GM10248 (cell line): Measurements from ENCODE around the gene MIER1.
"Not testable (repeated sequence)": the region's sequence is repeated elsewhere in the genome, so short reads cannot be mapped to it uniquely, and the experiment has no call there.

Experiments used
- CTCF ChIA-PET: fragments of 300-600 bp; sonication (Branson Sonifier 250); formaldehyde crosslinking; extraction: SDS; loops from one replicate; lab custom pipeline; 2021; ENCODE audit warnings: antibody characterized with exemption; lab: Yijun Ruan, JAX
- POLR2A ChIA-PET: fragments of 350-650 bp; sonication (Branson Sonifier 250); formaldehyde crosslinking; extraction: SDS; loops from one replicate; lab custom pipeline; 2020; ENCODE audit warnings: antibody characterized with exemption; lab: Yijun Ruan, JAX
- DNase-seq: peaks from one replicate; pipeline ENCODE4 v3.0.0; 2012; ENCODE audit errors: extremely low spot score
- TF ChIP-seq, protein P1 (sequence below): IDR thresholded peaks from 2 replicates; pipeline ENCODE4 v1.5.1; 2012; ENCODE audit warnings: mild to moderate bottlenecking, low read depth; ENCODE audit errors: extremely low read depth, missing control alignments, control extremely low read depth

Gene MIER1

DNA sequence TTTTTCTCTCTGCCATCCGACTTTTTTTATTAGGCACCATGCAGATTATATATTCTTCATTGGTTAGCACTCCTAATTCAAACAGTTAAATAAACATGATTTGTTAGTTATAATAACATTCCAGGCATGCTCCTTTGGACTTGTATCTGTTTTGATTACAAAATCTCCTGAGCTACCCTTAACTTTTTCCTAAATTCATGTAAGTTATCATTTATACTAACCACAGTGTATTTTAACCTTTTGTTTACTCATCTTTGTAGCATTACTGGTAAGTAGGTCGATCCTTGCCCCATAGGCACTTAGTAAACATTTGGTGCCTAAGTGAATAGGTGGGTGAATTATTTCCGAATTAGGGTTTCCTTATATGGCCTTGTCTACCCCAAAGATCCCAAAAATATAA is 43.8 kb downstream of the MIER1 start:
- TF ChIP-seq, protein P1, sequence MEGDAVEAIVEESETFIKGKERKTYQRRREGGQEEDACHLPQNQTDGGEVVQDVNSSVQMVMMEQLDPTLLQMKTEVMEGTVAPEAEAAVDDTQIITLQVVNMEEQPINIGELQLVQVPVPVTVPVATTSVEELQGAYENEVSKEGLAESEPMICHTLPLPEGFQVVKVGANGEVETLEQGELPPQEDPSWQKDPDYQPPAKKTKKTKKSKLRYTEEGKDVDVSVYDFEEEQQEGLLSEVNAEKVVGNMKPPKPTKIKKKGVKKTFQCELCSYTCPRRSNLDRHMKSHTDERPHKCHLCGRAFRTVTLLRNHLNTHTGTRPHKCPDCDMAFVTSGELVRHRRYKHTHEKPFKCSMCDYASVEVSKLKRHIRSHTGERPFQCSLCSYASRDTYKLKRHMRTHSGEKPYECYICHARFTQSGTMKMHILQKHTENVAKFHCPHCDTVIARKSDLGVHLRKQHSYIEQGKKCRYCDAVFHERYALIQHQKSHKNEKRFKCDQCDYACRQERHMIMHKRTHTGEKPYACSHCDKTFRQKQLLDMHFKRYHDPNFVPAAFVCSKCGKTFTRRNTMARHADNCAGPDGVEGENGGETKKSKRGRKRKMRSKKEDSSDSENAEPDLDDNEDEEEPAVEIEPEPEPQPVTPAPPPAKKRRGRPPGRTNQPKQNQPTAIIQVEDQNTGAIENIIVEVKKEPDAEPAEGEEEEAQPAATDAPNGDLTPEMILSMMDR: no peak
- POLR2A ChIA-PET: no interaction called here
- DNase-seq: no peak
- CTCF ChIA-PET: no interaction called here

DNA sequence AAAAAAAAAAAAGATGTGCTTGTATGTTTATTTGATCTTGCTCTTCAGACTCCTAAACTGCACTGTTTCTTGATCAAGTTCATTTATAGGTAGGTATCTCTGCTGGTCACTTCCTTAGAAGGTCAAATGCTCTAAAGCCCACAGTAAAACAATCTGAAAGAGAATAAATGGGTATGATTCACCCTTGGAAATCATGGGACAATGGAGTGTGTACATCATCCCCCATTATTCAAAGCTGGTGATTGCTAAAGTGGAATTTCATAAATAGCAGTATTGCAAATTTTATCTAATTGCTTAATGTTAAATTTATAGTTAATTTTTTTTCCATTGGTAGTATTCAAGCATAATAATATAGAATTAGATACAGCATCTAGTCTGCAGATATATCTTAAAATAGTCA is 53.4 kb downstream of the MIER1 start:
- TF ChIP-seq, protein P1: no peak
- ChIA-PET POLR2A (no interaction called here), CTCF (interaction anchor here (1.1 to 1.6 kb wide), 6 partner anchors 11 to 236 kb away, joined by 3 to 7 read pairs (median 3); no protein-coding TSS in a partner anchor)
- DNase-seq: no peak

DNA sequence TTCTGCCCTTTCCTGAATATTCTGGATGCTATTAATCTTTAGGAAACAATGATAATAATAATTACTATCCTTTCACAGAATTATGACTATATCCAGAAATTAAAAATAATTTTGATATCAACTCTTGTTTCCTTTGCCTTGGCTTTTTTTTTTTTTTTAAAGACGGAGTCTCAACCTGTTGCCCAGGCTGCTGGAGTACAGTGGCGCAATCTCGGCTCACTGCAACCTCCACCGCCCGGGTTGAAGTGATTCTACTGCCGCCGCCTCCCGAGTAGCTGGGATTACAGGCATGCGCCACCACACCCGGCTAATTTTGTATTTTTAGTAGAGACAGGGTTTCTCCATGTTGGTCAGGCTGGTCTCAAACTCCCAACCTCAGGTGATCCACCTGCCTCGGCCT is 54.8 kb downstream of the MIER1 start:
- DNase-seq, POLR2A ChIA-PET: not testable (repeated sequence)

DNA sequence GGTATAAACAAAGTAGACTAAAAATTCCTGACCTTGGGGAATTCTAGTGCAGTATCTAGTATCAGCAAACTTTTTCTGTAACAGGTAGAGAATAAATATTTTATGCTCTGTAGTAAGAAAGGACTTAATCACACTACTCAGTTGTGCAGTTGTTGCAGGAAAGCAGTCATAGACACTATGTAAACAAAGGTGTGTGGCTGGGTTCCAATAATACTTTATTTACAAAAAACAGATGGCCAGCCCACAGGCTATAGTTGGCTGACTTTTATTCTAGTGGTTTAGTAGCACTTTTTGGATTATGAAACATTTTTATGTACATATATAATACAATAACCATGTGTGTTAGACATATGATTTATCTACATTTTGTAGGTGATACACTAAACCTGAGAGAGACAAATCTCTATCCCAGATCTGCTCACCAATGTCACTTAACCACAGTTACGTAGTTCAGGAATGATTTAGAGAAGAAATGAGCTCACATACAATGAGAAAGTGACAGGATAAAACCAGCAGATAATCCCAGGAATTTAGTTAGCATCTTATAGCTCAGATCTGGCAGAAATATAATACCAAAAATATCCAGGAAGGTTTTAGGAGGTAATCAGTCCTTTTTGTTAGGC is 56.1 kb downstream of the MIER1 start:
- DNase-seq: no peak
- ChIA-PET POLR2A (no interaction called here), CTCF (interaction anchor here (0.8 to 2.3 kb wide), 7 partner anchors 9 to 520 kb away, joined by 3 to 7 read pairs (median 3); no protein-coding TSS in a partner anchor)
- TF ChIP-seq, protein P1: no peak

More for the DNA sequence above, 54.8 kb downstream of the MIER1 start:
- CTCF ChIA-PET: interaction anchor here (0.8 to 2.3 kb wide), 5 partner anchors 10 to 68 kb away, joined by 3 to 7 read pairs (median 4); no protein-coding TSS in a partner anchor

DNA sequence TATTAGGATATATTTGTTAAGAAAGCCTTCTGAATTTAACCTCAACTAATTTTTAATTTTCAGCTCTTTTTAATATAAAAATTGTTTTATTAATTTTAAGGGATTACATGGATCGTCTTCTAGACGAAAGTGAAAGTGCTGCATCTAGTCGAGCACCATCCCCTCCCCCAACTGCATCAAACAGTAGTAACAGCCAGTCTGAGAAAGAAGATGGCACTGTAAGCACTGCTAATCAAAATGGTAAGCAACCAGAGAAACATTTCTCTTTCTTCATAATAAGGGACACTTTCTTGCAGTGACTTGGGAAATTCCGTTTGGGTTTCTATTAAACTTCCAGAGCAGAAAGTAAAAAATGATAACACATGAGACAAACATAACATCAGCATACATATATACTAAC is 56.9 kb downstream of the MIER1 start:
- no peak for DNase-seq
- ChIA-PET POLR2A (no interaction called here), CTCF (interaction anchor here (0.8 to 2.3 kb wide), 7 partner anchors 8 to 519 kb away, joined by 3 to 7 read pairs (median 3); no protein-coding TSS in a partner anchor)
- TF ChIP-seq, protein P1: no peak

DNA sequence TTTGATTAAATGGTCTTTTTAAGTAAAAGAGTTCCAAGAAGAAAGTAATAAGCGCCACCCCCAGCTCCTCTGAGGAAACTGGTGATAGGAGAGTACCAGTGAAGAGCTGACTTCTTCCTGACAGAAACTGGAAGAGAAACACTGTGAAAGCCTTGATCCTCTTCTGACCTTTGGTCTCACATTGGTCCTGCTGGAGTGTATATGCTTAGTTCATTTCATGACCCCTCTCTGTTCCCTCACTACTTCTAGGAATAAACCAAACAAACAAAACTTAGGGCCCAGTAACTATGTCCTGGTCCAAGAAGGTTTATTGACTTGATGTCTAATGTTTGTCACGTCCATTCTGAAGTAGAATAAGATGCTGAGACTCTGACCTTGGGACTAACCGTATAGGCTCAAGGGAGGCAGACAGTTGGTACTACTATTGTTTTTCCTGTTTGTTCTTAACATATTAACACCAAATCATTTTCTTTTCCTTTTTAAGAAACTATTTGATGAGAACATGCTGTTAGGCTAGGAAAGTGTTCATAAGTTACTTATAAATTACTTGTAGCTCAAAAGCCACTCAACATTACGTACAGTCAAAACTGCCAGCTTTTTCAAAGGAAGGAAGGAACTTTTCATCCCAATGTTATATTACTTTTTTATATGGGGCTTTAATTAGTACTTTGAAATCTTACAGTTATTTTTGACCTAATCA is 57.9 kb downstream of the MIER1 start:
- CTCF ChIA-PET: interaction anchor here (1.0 to 5.4 kb wide), 3 partner anchors 9 to 159 kb away, joined by 3 to 31 read pairs (median 4); no protein-coding TSS in a partner anchor
- POLR2A ChIA-PET: no interaction called here
- TF ChIP-seq, protein P1: no peak
- DNase-seq: no peak
